ENCODE measurements around the gene STK33.

DNA sequence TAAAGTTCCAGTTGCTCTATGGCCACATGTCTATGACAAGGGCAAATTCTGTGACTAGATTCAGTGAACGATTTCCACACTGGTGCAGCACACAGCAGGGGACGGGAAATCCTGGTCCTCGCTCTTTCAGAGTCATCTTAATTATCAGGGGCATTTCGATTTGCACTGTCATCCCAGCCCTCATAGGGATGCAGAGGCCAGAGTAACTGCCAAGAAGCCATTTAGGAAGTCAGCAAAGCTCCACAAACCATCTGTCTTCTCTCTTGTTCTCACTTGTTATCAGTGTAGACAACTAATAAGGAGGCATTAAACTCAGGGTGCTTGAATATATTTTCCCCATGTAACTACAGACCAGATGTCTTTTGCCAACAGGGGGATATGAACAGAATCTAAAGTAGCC is 151.7 kb downstream of the STK33 start:
- TF ChIP-seq, protein P1, sequence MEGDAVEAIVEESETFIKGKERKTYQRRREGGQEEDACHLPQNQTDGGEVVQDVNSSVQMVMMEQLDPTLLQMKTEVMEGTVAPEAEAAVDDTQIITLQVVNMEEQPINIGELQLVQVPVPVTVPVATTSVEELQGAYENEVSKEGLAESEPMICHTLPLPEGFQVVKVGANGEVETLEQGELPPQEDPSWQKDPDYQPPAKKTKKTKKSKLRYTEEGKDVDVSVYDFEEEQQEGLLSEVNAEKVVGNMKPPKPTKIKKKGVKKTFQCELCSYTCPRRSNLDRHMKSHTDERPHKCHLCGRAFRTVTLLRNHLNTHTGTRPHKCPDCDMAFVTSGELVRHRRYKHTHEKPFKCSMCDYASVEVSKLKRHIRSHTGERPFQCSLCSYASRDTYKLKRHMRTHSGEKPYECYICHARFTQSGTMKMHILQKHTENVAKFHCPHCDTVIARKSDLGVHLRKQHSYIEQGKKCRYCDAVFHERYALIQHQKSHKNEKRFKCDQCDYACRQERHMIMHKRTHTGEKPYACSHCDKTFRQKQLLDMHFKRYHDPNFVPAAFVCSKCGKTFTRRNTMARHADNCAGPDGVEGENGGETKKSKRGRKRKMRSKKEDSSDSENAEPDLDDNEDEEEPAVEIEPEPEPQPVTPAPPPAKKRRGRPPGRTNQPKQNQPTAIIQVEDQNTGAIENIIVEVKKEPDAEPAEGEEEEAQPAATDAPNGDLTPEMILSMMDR (CRISPR knock-in tag; IDR thresholded peaks at IDR 0.05), result no peak
- TF ChIP-seq, protein P2, sequence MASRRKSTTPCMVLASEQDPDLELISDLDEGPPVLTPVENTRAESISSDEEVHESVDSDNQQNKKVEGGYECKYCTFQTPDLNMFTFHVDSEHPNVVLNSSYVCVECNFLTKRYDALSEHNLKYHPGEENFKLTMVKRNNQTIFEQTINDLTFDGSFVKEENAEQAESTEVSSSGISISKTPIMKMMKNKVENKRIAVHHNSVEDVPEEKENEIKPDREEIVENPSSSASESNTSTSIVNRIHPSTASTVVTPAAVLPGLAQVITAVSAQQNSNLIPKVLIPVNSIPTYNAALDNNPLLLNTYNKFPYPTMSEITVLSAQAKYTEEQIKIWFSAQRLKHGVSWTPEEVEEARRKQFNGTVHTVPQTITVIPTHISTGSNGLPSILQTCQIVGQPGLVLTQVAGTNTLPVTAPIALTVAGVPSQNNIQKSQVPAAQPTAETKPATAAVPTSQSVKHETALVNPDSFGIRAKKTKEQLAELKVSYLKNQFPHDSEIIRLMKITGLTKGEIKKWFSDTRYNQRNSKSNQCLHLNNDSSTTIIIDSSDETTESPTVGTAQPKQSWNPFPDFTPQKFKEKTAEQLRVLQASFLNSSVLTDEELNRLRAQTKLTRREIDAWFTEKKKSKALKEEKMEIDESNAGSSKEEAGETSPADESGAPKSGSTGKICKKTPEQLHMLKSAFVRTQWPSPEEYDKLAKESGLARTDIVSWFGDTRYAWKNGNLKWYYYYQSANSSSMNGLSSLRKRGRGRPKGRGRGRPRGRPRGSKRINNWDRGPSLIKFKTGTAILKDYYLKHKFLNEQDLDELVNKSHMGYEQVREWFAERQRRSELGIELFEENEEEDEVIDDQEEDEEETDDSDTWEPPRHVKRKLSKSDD (CRISPR knock-in tag; IDR thresholded peaks at IDR 0.05; ENCODE audit: low read depth), result no peak
- TF ChIP-seq ZFAT (CRISPR knock-in tag; conservative IDR thresholded peaks at IDR 0.05) (no peak), ZNF614 (CRISPR knock-in tag; IDR thresholded peaks at IDR 0.05; ENCODE audit: borderline replicate concordance) (no peak), POLR2A (IDR thresholded peaks at IDR 0.05; ENCODE audit: insufficient read depth in 1 of 2, low read depth in 2 of 2, low read length in 2 of 2) (no peak), RELA (CRISPR knock-in tag; IDR thresholded peaks at IDR 0.05) (no peak)
- TF ChIP-seq, protein P3, sequence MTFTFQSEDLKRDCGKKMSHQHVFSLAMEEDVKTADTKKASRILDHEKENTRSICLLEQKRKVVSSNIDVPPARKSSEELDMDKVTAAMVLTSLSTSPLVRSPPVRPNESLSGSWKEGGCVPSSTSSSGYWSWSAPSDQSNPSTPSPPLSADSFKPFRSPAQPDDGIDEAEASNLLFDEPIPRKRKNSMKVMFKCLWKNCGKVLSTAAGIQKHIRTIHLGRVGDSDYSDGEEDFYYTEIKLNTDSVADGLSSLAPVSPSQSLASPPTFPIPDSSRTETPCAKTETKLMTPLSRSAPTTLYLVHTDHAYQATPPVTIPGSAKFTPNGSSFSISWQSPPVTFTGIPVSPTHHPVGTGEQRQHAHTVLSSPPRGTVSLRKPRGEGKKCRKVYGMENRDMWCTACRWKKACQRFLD (CRISPR knock-in tag; IDR thresholded peaks at IDR 0.05; ENCODE audit: borderline replicate concordance), result no peak
